Psoas muscle (tissue), 8 donors: ENCODE data around the gene CKAP5. TPM values are rescaled to one million over a fixed set of nuclear protein-coding genes. Genes with fewer than 3 reads are reported as not detected.
A peak's percentile ranks its signal among the peaks of the same experiment; 100 is the strongest.

Experiments used
- ATAC-seq, 4 donors: fragments of 200-7000 bp; cut with Tn5 transposase; one replicate each; pipeline ENCODE4 v1.9.1; 2020; ENCODE audit warnings: moderate library complexity in 3 of 4, mild to moderate bottlenecking in 2 of 4
- DNase-seq, 2 donors: peaks; one replicate each; pipeline ENCODE4 v3.0.0-alpha.2; 2020
- H3K27ac ChIP-seq: fragments of 200-600 bp; one replicate; pipeline ENCODE4 v1.8.0; 2022
- H3K27me3 ChIP-seq, 3 donors: fragments of 200-600 bp in 1 of 3; one replicate each; pipeline versions ENCODE4 v1.6.1 to v1.8.0; 2013 to 2022; ENCODE audit warnings: low read length in 2 of 3, mild to moderate bottlenecking in 2 of 3, moderate library complexity in 1 of 3; ENCODE audit not compliant: insufficient read depth in 3 of 3
- H3K36me3 ChIP-seq, 2 donors: fragments of 200-600 bp in 1 of 2; one replicate each; pipeline versions ENCODE4 v1.6.1 to v1.8.0; 2013 to 2022; ENCODE audit warnings: low read depth in 1 of 2, mild to moderate bottlenecking in 1 of 2, moderate library complexity in 1 of 2; ENCODE audit not compliant: insufficient read depth in 1 of 2
- H3K4me1 ChIP-seq: fragments of 200-600 bp; one replicate; pipeline ENCODE4 v1.8.0; 2022
- H3K4me3 ChIP-seq: fragments of 200-600 bp; one replicate; pipeline ENCODE4 v1.8.0; 2022; ENCODE audit warnings: mild to moderate bottlenecking
- H3K9me3 ChIP-seq: fragments of 200-600 bp; one replicate; pipeline ENCODE4 v1.8.0; 2022
- CTCF ChIP-seq: fragments of 200-600 bp; IDR thresholded peaks from one replicate; pipeline ENCODE4 v1.8.0; 2022; ENCODE audit warnings: antibody characterized with exemption
- WGBS, 3 donors: extraction: QIAGEN DNeasy Blood & Tissue Kit; methylation state at CpG; one replicate each; pipeline versions ENCODE4 v1.1.6 to v1.1.7; 2013; 5-methylcytosine and 5-hydroxymethylcytosine counted together
- intact Hi-C, 2 donors: fragments of 100-400 bp; cut with DNase I; formaldehyde crosslinking; loops; one replicate each; pipeline versions ENCODE4 v1.11.0 to v1.14.2; 2022
- polyA plus RNA-seq, 3 donors: library from polyadenylated mRNA; stranded (reverse); fragments of 200-250 nt; gene quantifications; one replicate each; pipeline ENCODE4 v1.2.3, GENCODE V29; 2013
- total RNA-seq, 4 donors: library from RNA; stranded (reverse); fragmentation: NEBNext Ultra II Directional in 2 of 4; extraction: Animal tissue kit (Norgen Biotek cat#: 25700) in 2 of 4; gene quantifications; one replicate each; pipeline versions ENCODE4 v1.2.1 to v1.2.4, GENCODE V29; 2021 to 2023
- donor health status: healthy with polysubstance abuse.
- donor health status: DM: no; HTN: no; CAD: no; lungs with moderate emphysema.
- donor health status: Bipolar disorder and iron deficiency.
- donor health status: healthy.
- donor health status: DM: yes; HTN: yes; CAD: no.
- donor health status: DM: no; HTN: no; CAD: no.
- donor health status: DM: no; HTN: no; CAD: no.
- donor health status: DM: yes; HTN: yes; CAD: no.

Gene CKAP5
- total and polyA plus RNA-seq, 7 donors, result 21.0 to 160 (median 86.4) TPM

GRCh38 chr11:46776878-46777277, 69.2 kb downstream of the CKAP5 start:
- peaks cover 10 to 99% of the 10 kb centered on the region in 2 donors for H3K36me3 ChIP-seq
- H3K9me3 ChIP-seq, result no peaks in the 10 kb centered on the region
- no peaks in the 10 kb centered on the region for H3K4me1 ChIP-seq
- no peak overlapping the region for H3K27ac ChIP-seq
- intact Hi-C loops, result loop anchor here in 1 of 2 donors (10.0 kb wide), 1 partner anchor 98 kb away; no protein-coding TSS in a partner anchor
- no peak overlapping the region for H3K4me3 ChIP-seq
- TF ChIP-seq CTCF, result no peak
- H3K27me3 ChIP-seq, result no peaks in the 10 kb centered on the region
- ATAC-seq (no peak), DNase-seq (no peak)
- 95 to 99% (median 98%) methylated on average over 2 of the region's 2 CpGs for WGBS, 3 donors

- TF ChIP-seq CTCF, result no peak
- WGBS, 3 donors, result 90 to 93% (median 93%) methylated on average over 4 of the region's 4 CpGs
- Histone ChIP-seq H3K4me1 (no peaks in the 10 kb centered on the region), H3K27me3 (no peaks in the 10 kb centered on the region), H3K27ac (no peak overlapping the region), H3K4me3 (no peak overlapping the region), H3K36me3 (peaks cover 4 to 99% of the 10 kb centered on the region in 2 donors), H3K9me3 (no peaks in the 10 kb centered on the region)
- ATAC-seq (no peak), DNase-seq (no peak)
- intact Hi-C loops, result loop anchor here (10.0 kb wide), 2 partner anchors 105 kb away; no protein-coding TSS in a partner anchor
Measured at GRCh38 chr11:46769636-46770221, 76.4 kb downstream of the CKAP5 start.

GRCh38 chr11:46766656-46767055, 79.4 kb downstream of the CKAP5 start:
- H3K9me3 ChIP-seq, result no peaks in the 10 kb centered on the region
- intact Hi-C loops, result loop anchor here in 1 of 2 donors (10.0 kb wide), 1 partner anchor 102 kb away; no protein-coding TSS in a partner anchor
- peaks cover 5% of the 10 kb centered on the region for H3K4me1 ChIP-seq
- H3K36me3 ChIP-seq, result peaks cover 9 to 100% of the 10 kb centered on the region in 2 donors
- H3K27ac ChIP-seq, result no peak overlapping the region
- DNase-seq (no peak), ATAC-seq (no peak)
- TF ChIP-seq CTCF, result no peak
- H3K4me3 ChIP-seq, result no peak overlapping the region
- H3K27me3 ChIP-seq, result no peaks in the 10 kb centered on the region
- WGBS, 3 donors, result 90 to 94% (median 92%) methylated on average over 2 of the region's 2 CpGs

GRCh38 chr11:46762248-46762647, 83.8 kb downstream of the CKAP5 start:
- peaks cover 10% of the 10 kb centered on the region for H3K4me1 ChIP-seq
- H3K4me3 ChIP-seq, result no peak overlapping the region
- H3K9me3 ChIP-seq, result no peaks in the 10 kb centered on the region
- no peak for TF ChIP-seq CTCF
- H3K27me3 ChIP-seq, result no peaks in the 10 kb centered on the region
- ATAC-seq (peak; percentile 62 to 77 (median 76)), DNase-seq (no peak)
- H3K27ac ChIP-seq, result peak overlapping the region; percentile 62
- intact Hi-C loops, result loop anchor here in 1 of 2 donors (10.0 kb wide), 1 partner anchor 97 kb away; no protein-coding TSS in a partner anchor
- peaks cover 15 to 100% of the 10 kb centered on the region in 2 donors for H3K36me3 ChIP-seq
